Neutrophil (primary cell): ENCODE results near the gene MBNL1.

Experiments
- H3K27ac ChIP-seq: fragments of 200-600 bp; sonication (generic); 2 replicates; pipeline ENCODE4 v1.5.1; 2016; ENCODE audit warnings: mild to moderate bottlenecking, moderate library complexity
- H3K27me3 ChIP-seq: fragments of 200-600 bp; sonication (generic); 2 replicates; pipeline ENCODE4 v1.6.0; 2016; ENCODE audit warnings: mild to moderate bottlenecking
- H3K36me3 ChIP-seq: fragments of 200-600 bp; sonication (generic); 2 replicates; pipeline ENCODE4 v1.5.1; 2017
- H3K4me1 ChIP-seq, 2 experiments: fragments of 200-600 bp in 1 of 2; sonication (generic) in 1 of 2; 1 replicate in 1 of 2; 2 replicates in 1 of 2; pipeline versions ENCODE4 v1.5.1 to v1.6.1; 2013 to 2016; ENCODE audit warnings: low read depth in 1 of 2, low read length in 1 of 2, mild to moderate bottlenecking in 1 of 2, moderate library complexity in 1 of 2; ENCODE audit not compliant: control insufficient read depth in 1 of 2, insufficient read depth in 1 of 2
- H3K4me3 ChIP-seq, 2 experiments: fragments of 200-600 bp in 1 of 2; sonication (generic) in 1 of 2; 1 replicate in 1 of 2; 2 replicates in 1 of 2; pipeline ENCODE4 v1.5.1; 2013 to 2016; ENCODE audit warnings: low read depth in 1 of 2, low read length in 1 of 2, mild to moderate bottlenecking in 1 of 2, moderate library complexity in 1 of 2
- H3K9me3 ChIP-seq: fragments of 200-600 bp; sonication (generic); 2 replicates; pipeline ENCODE4 v1.5.1; 2016
- CTCF ChIP-seq: fragments of 200-600 bp; sonication (generic); IDR thresholded peaks from 2 replicates; pipeline ENCODE4 v1.5.1; 2016; ENCODE audit warnings: antibody characterized with exemption

MBNL1 gene

GRCh38 chr3:152339881-152340505 lies 71.3 kb downstream of the MBNL1 start:
- Histone ChIP-seq H3K27me3 (no peaks in the 10 kb centered on the region), H3K27ac (peak overlapping the region; percentile 23), H3K36me3 (peaks cover 5% of the 10 kb centered on the region), H3K4me1 (peaks cover 4 to 7% of the 10 kb centered on the region in 2 experiments), H3K9me3 (no peaks in the 10 kb centered on the region), H3K4me3 (no peak overlapping the region)
- TF ChIP-seq CTCF: no peak

- H3K27ac ChIP-seq: peak overlapping the region; percentile 65
- no peak for TF ChIP-seq CTCF
- H3K27me3 ChIP-seq: no peaks in the 10 kb centered on the region
- no peaks in the 10 kb centered on the region for H3K9me3 ChIP-seq
- no peak overlapping the region for H3K4me3 ChIP-seq
- H3K36me3 ChIP-seq: peaks cover 8% of the 10 kb centered on the region
- H3K4me1 ChIP-seq: peaks cover 11 to 13% of the 10 kb centered on the region in 2 experiments
These were observed 76.5 kb downstream of the MBNL1 start for GRCh38 chr3:152345233-152345632.

- Histone ChIP-seq H3K4me3 (no peak overlapping the region), H3K4me1 (peaks cover 11 to 13% of the 10 kb centered on the region in 2 experiments), H3K9me3 (no peaks in the 10 kb centered on the region), H3K36me3 (peaks cover 3% of the 10 kb centered on the region), H3K27ac (peak overlapping the region; percentile 65), H3K27me3 (no peaks in the 10 kb centered on the region)
- TF ChIP-seq CTCF: no peak
These were observed 77.3 kb downstream of the MBNL1 start for GRCh38 chr3:152346058-152346457.

GRCh38 chr3:152346740-152347139 lies 78.0 kb downstream of the MBNL1 start:
- Histone ChIP-seq H3K27me3 (no peaks in the 10 kb centered on the region), H3K27ac (peak overlapping the region; percentile 65), H3K36me3 (peaks cover 3% of the 10 kb centered on the region), H3K4me1 (peaks cover 11 to 13% of the 10 kb centered on the region in 2 experiments), H3K9me3 (no peaks in the 10 kb centered on the region), H3K4me3 (no peak overlapping the region)
- TF ChIP-seq CTCF: no peak

GRCh38 chr3:152348436-152349177 lies 79.9 kb downstream of the MBNL1 start:
- H3K27ac ChIP-seq: peak overlapping the region; percentile 33
- TF ChIP-seq CTCF: no peak

More at GRCh38 chr3:152348436-152349177, 79.9 kb downstream of the MBNL1 start:
- peaks cover 11 to 13% of the 10 kb centered on the region in 2 experiments for H3K4me1 ChIP-seq
- peaks cover 3% of the 10 kb centered on the region for H3K36me3 ChIP-seq
- no peaks in the 10 kb centered on the region for H3K27me3 ChIP-seq
- no peak overlapping the region for H3K4me3 ChIP-seq
- no peaks in the 10 kb centered on the region for H3K9me3 ChIP-seq
